Mammary epithelial cell (primary cell): Measurements from ENCODE around the gene GZF1.
A peak's percentile ranks its signal among the peaks of the same experiment; 100 is the strongest.

ENCODE experiments used
- CTCF ChIP-seq, 2 donors: IDR thresholded peaks in 1 of 2; conservative IDR thresholded peaks in 1 of 2; 2 replicates each; pipeline ENCODE4 v1.5.1; 2011 to 2012; ENCODE audit warnings: inconsistent platforms in 2 of 2, low read length in 2 of 2, mild to moderate bottlenecking in 2 of 2, control low read depth in 1 of 2, low read depth in 1 of 2; ENCODE audit not compliant: insufficient read depth in 1 of 2; ENCODE audit errors: extremely low read depth in 1 of 2
- EZH2 ChIP-seq: IDR thresholded peaks from 2 replicates; pipeline ENCODE4 v1.6.1; 2012; ENCODE audit warnings: low read length, inconsistent platforms, borderline replicate concordance

GRCh38 chr20:23340524-23340923 is 21.5 kb upstream of the GZF1 start:
- TF ChIP-seq CTCF (conservative IDR thresholded peaks at IDR 0.05 in 1 of 2, IDR thresholded peaks at IDR 0.05 in 1 of 2; ENCODE audit: extremely low read depth in 1 of 2, insufficient read depth in 1 of 2, low read depth in 1 of 2, low read length in 2 of 2) = peak; percentile 39 to 56
- TF ChIP-seq EZH2 = no peak
